GM18499 (cell line): Measurements from ENCODE around the gene AP2B1.
"Not testable (repeated sequence)": the region's sequence is repeated elsewhere in the genome, so short reads cannot be mapped to it uniquely, and the experiment has no call there.

Source experiments
- ATAC-seq: cut with Tn5 transposase; IDR thresholded peaks from one replicate; pipeline ENCODE4 v1.9.1; 2021; ENCODE audit warnings: moderate number of reproducible peaks; ENCODE audit not compliant: insufficient read depth, unreplicated experiment

AP2B1 gene

GRCh38 chr17:35569405-35569804 is 17.7 kb upstream of the AP2B1 start:
- no peak for ATAC-seq

GRCh38 chr17:35575759-35576158 is 11.4 kb upstream of the AP2B1 start:
- ATAC-seq: no peak

GRCh38 chr17:35577830-35578196 is 9.3 kb upstream of the AP2B1 start:
- ATAC-seq: no peak

- ATAC-seq: no peak
These were observed 8.8 kb upstream of the AP2B1 start, which contains the start of gene PEX12 for GRCh38 chr17:35578197-35578928. Gene PEX12 (minus strand): TSS chr17:35578571. CDS start chr17:35578021, 550 bp downstream.

GRCh38 chr17:35578929-35579432 is 8.1 kb upstream of the AP2B1 start:
- no peak for ATAC-seq

- ATAC-seq: no peak
These were observed 3.1 kb upstream of the AP2B1 start for GRCh38 chr17:35584061-35584460.

GRCh38 chr17:35586569-35587073 is 501 bp upstream of the AP2B1 start:
- ATAC-seq: no peak

GRCh38 chr17:35588196-35588920 is 1.2 kb downstream of the AP2B1 start:
- no peak for ATAC-seq

- ATAC-seq: no peak
These were observed 8.9 kb downstream of the AP2B1 start for GRCh38 chr17:35596072-35596471.

GRCh38 chr17:35596530-35597233 is 9.6 kb downstream of the AP2B1 start:
- ATAC-seq: no peak

GRCh38 chr17:35597604-35598003 is 10.5 kb downstream of the AP2B1 start:
- ATAC-seq: no peak

GRCh38 chr17:35603674-35604073 is 16.6 kb downstream of the AP2B1 start:
- ATAC-seq: no peak

GRCh38 chr17:35605678-35606077 is 18.6 kb downstream of the AP2B1 start:
- no peak for ATAC-seq

- ATAC-seq: no peak
These were observed 20.2 kb downstream of the AP2B1 start for GRCh38 chr17:35607239-35607847.

- no peak for ATAC-seq
These were observed 22.7 kb downstream of the AP2B1 start for GRCh38 chr17:35609831-35610230.

GRCh38 chr17:35610746-35611145 is 23.6 kb downstream of the AP2B1 start:
- ATAC-seq: not testable (repeated sequence)

GRCh38 chr17:35612924-35613521 is 25.9 kb downstream of the AP2B1 start:
- ATAC-seq: no peak

- no peak for ATAC-seq
These were observed 27.7 kb downstream of the AP2B1 start for GRCh38 chr17:35614810-35615209.

- no peak for ATAC-seq
These were observed 29.4 kb downstream of the AP2B1 start for GRCh38 chr17:35616536-35616935.

- ATAC-seq: no peak
These were observed 30.4 kb downstream of the AP2B1 start for GRCh38 chr17:35617505-35617904.
